B cell (primary cell): ENCODE measurements around the gene SHH. TPM values are rescaled to one million over a fixed set of nuclear protein-coding genes. Genes with fewer than 3 reads are reported as not detected.

Experiments
- ATAC-seq: fragments of 200-7000 bp; cut with Tn5 transposase; one replicate; pipeline ENCODE4 v1.10.0; 2021; ENCODE audit warnings: low read depth, mild to moderate bottlenecking, moderate number of reproducible peaks, moderate library complexity
- CTCF ChIA-PET: fragments of 350-600 bp; sonication (Branson Sonifier 250); formaldehyde crosslinking; loops from one replicate; lab custom pipeline; 2021; ENCODE audit warnings: antibody characterized with exemption, inconsistent platforms; lab: Charles Lee
- POLR2A ChIA-PET: fragments of 350-600 bp; sonication (Branson Sonifier 250); formaldehyde crosslinking; loops from one replicate; lab custom pipeline; 2021; ENCODE audit warnings: antibody characterized with exemption; lab: Charles Lee
- DNase-seq: peaks from one replicate; pipeline ENCODE4 v3.0.0; 2013
- H2AFZ ChIP-seq: 2 replicates; pipeline ENCODE4 v1.6.1; 2012; ENCODE audit warnings: mild to moderate bottlenecking, low read depth, low read length; ENCODE audit not compliant: insufficient read depth, poor library complexity, severe bottlenecking
- H3K27ac ChIP-seq, 2 donors: 1 replicate in 1 of 2; 2 replicates in 1 of 2; pipeline ENCODE4 v1.5.1; 2012 to 2013; ENCODE audit warnings: low read length in 2 of 2, mild to moderate bottlenecking in 2 of 2, moderate library complexity in 1 of 2
- H3K27me3 ChIP-seq, 4 experiments: fragments of 200-600 bp in 1 of 4; sonication (generic) in 1 of 4; replicated peaks in 1 of 4; 1 replicate in 2 of 4; 2 replicates in 2 of 4; pipeline versions ENCODE4 v1.6.1 to v1.7.0; 2013 to 2016; ENCODE audit warnings: low read length in 3 of 4, mild to moderate bottlenecking in 2 of 4, mixed read lengths in 1 of 4, moderate library complexity in 1 of 4; ENCODE audit not compliant: insufficient read depth in 4 of 4, control insufficient read depth in 3 of 4; ENCODE audit errors: control extremely low read depth in 1 of 4
- H3K36me3 ChIP-seq, 2 experiments: replicated peaks in 1 of 2; 1 replicate in 1 of 2; 2 replicates in 1 of 2; pipeline versions ENCODE4 v1.6.1 to v1.7.1; 2013; ENCODE audit warnings: low read length in 1 of 2; ENCODE audit not compliant: insufficient read depth in 2 of 2, control insufficient read depth in 1 of 2; ENCODE audit errors: control extremely low read depth in 1 of 2, extremely low read depth in 1 of 2
- H3K4me1 ChIP-seq, 2 donors: fragments of 200-600 bp in 1 of 2; sonication (generic) in 1 of 2; 1 replicate in 1 of 2; 2 replicates in 1 of 2; pipeline versions ENCODE4 v1.5.1 to v1.6.1; 2013 to 2017; ENCODE audit warnings: low read length in 2 of 2; ENCODE audit not compliant: control insufficient read depth in 2 of 2, insufficient read depth in 2 of 2
- H3K4me2 ChIP-seq: replicated peaks from 2 replicates; pipeline ENCODE3; 2012; ENCODE audit warnings: mild to moderate bottlenecking, low read depth, low read length; ENCODE audit not compliant: poor library complexity, severe bottlenecking
- H3K4me3 ChIP-seq, 5 experiments: fragments of 200-600 bp in 1 of 5; sonication (generic) in 1 of 5; 1 replicate in 3 of 5; 2 replicates in 2 of 5; pipeline versions ENCODE4 v1.5.1 to v1.7.0; 2011 to 2016; ENCODE audit warnings: low read length in 4 of 5, mild to moderate bottlenecking in 4 of 5, low read depth in 2 of 5, control low read depth in 1 of 5, moderate library complexity in 1 of 5; ENCODE audit not compliant: insufficient read depth in 1 of 5; ENCODE audit errors: control extremely low read depth in 1 of 5, extremely low read depth in 1 of 5
- H3K79me2 ChIP-seq: fragments of 200-600 bp; sonication (generic); one replicate; pipeline ENCODE4 v1.6.0; 2016; ENCODE audit warnings: low read length; ENCODE audit not compliant: control insufficient read depth, insufficient read depth
- H3K9ac ChIP-seq: fragments of 200-600 bp; sonication (generic); 2 replicates; pipeline ENCODE4 v1.6.1; 2017; ENCODE audit warnings: mild to moderate bottlenecking, low read length, moderate library complexity
- H3K9me3 ChIP-seq, 3 donors: one replicate each; pipeline versions ENCODE4 v1.6.1 to v1.7.1; 2013; ENCODE audit warnings: low read length in 2 of 3; ENCODE audit not compliant: control insufficient read depth in 2 of 3, insufficient read depth in 1 of 3; ENCODE audit errors: control extremely low read depth in 1 of 3
- H4K20me1 ChIP-seq: 2 replicates; pipeline ENCODE4 v1.6.0; 2012; ENCODE audit warnings: mild to moderate bottlenecking, low read length; ENCODE audit not compliant: insufficient read depth, control insufficient read depth, poor library complexity, severe bottlenecking
- H3K27ac Mint-ChIP-seq: one replicate; pipeline ENCODE4 v1.8.0; 2021; ENCODE audit warnings: mixed read lengths
- H3K27me3 Mint-ChIP-seq: one replicate; pipeline ENCODE4 v1.8.0; 2021; ENCODE audit warnings: mixed read lengths
- H3K4me1 Mint-ChIP-seq: one replicate; pipeline ENCODE4 v1.8.0; 2021; ENCODE audit warnings: mixed read lengths
- H3K4me3 Mint-ChIP-seq: one replicate; pipeline ENCODE4 v1.8.0; 2021; ENCODE audit warnings: mixed read lengths
- H3K9me3 Mint-ChIP-seq: one replicate; pipeline ENCODE4 v1.8.0; 2022; ENCODE audit warnings: mixed read lengths; ENCODE audit not compliant: insufficient read depth
- EZH2 ChIP-seq: IDR thresholded peaks from 2 replicates; pipeline ENCODE4 v1.6.1; 2012; ENCODE audit warnings: borderline replicate concordance, low read depth, mild to moderate bottlenecking, moderate library complexity, low read length; ENCODE audit not compliant: insufficient read depth, poor library complexity, severe bottlenecking
- WGBS: methylation state at CpG from one replicate; pipeline ENCODE4 v1.1.5; 2013; ENCODE audit warnings: missing lambda C conversion rate; ENCODE audit not compliant: insufficient coverage; 5-methylcytosine and 5-hydroxymethylcytosine counted together
- intact Hi-C: fragments of 100-400 bp; cut with micrococcal nuclease; formaldehyde crosslinking; loops from one replicate; pipeline ENCODE4 v1.10.0; 2022
- polyA plus RNA-seq: library from polyadenylated mRNA; depleted of rRNA; stranded (reverse); fragments of >200 nt; gene quantifications from 2 replicates; pipeline ENCODE4 v1.2.3, GENCODE V29; 2012
- total RNA-seq, 2 donors: library from RNA; stranded (reverse); fragments of 120-200 nt in 1 of 2; gene quantifications; 1 replicate in 1 of 2; 2 replicates in 1 of 2; pipeline versions ENCODE4 v1.2.3 to v1.2.4, GENCODE V29; 2013 to 2022
- TF ChIP-seq, protein P1 (sequence below): fragments of 200-600 bp; IDR thresholded peaks from one replicate; pipeline ENCODE4 v1.8.0; 2022; ENCODE audit warnings: antibody characterized with exemption, mild to moderate bottlenecking

Gene SHH
- total and polyA plus RNA-seq, 2 donors (not counting 1 experiment from before 2014, with no cell fraction given) = not detected

DNA sequence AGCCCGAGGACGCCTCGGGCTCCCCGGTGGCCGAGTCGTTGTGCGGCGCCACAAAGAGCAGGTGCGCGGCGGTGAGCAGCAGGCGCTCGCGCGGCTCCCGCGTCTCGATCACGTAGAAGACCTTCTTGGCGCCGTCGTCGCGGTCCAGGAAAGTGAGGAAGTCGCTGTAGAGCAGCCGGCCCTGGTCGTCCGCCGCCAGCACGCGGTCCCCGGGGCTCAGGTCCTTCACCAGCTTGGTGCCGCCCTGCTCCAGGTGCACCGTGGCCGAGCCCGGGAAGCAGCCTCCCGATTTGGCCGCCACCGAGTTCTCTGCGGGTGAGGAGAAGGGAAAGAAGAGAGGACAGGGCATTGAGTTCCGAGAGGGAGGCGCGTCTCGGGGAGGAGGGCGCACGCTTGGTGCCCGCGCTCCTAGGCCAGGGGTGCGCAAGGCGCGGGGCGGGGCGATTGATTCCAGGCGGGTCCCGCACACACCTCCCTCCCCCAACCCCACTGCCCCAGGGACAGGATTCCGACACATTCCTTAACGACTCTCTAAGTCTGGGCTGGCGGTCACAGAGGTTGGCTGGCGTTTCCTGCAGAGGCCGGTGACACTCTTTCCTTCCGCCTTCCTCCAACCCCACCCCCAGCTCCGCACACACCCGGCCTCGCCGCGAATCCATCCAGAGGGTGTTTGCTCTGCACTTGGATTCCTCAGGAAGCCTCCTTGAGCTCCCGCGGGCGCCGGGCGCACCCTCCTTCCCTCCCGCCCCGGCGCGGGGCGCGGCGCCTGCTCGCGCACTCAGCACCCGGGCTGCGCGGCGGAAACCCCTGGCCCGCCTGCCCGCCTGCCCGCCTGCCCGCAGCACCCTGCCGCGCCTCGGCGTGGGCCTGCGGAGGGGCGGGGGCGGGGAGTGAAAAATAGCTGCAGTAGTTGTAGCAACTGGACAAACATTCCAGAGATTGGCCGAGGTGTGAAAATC, 8.6 kb downstream of the SHH start:
- H3K4me3 Mint-ChIP-seq = peak overlapping the region; percentile 86
- peak overlapping the region in 4 of 5 experiments; percentile 28 to 55 (median 52) for H3K4me3 ChIP-seq
- H3K9me3 Mint-ChIP-seq = no peaks in the 10 kb centered on the region
- peak overlapping the region; percentile 58 for H2AFZ ChIP-seq
- H3K27ac Mint-ChIP-seq = no peak overlapping the region
- peak; percentile 46 for DNase-seq
- TF ChIP-seq, protein P1, sequence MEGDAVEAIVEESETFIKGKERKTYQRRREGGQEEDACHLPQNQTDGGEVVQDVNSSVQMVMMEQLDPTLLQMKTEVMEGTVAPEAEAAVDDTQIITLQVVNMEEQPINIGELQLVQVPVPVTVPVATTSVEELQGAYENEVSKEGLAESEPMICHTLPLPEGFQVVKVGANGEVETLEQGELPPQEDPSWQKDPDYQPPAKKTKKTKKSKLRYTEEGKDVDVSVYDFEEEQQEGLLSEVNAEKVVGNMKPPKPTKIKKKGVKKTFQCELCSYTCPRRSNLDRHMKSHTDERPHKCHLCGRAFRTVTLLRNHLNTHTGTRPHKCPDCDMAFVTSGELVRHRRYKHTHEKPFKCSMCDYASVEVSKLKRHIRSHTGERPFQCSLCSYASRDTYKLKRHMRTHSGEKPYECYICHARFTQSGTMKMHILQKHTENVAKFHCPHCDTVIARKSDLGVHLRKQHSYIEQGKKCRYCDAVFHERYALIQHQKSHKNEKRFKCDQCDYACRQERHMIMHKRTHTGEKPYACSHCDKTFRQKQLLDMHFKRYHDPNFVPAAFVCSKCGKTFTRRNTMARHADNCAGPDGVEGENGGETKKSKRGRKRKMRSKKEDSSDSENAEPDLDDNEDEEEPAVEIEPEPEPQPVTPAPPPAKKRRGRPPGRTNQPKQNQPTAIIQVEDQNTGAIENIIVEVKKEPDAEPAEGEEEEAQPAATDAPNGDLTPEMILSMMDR = no peak
- no peak for TF ChIP-seq EZH2
- H3K9me3 ChIP-seq = peaks cover 0 to 11% (median 0%) of the 10 kb centered on the region in 3 donors
- POLR2A ChIA-PET = no interaction called here
- CTCF ChIA-PET = no interaction called here
- no peak overlapping the region for H3K27ac ChIP-seq
- 3% methylated on average over 94 of the region's 96 CpGs for WGBS
- H3K9ac ChIP-seq = peak overlapping the region; percentile 55
- H3K36me3 ChIP-seq = no peaks in the 10 kb centered on the region
- no peak for ATAC-seq
- peaks cover 30% of the 10 kb centered on the region for H3K4me1 Mint-ChIP-seq
- H4K20me1 ChIP-seq = no peaks in the 10 kb centered on the region
- H3K27me3 ChIP-seq = peaks cover 0 to 74% (median 27%) of the 10 kb centered on the region in 4 experiments
- intact Hi-C loops = no loop called here
- no peaks in the 10 kb centered on the region for H3K79me2 ChIP-seq
- peaks cover 36 to 49% of the 10 kb centered on the region in 2 donors for H3K4me1 ChIP-seq
- H3K4me2 ChIP-seq = peak overlapping the region; percentile 95
- peaks cover 57% of the 10 kb centered on the region for H3K27me3 Mint-ChIP-seq
